H1 (cell line): ENCODE measurements around the gene IDE. TPM values are rescaled to one million over a fixed set of nuclear protein-coding genes. Genes with fewer than 3 reads are reported as not detected.

Source experiments
- CTCF ChIA-PET: fragments of 300-600 bp; sonication (Branson Sonifier 250); formaldehyde crosslinking; loops from one replicate; lab custom pipeline; 2021; ENCODE audit not compliant: partially characterized antibody; lab: Charles Lee
- POLR2A ChIA-PET: fragments of 300-600 bp; sonication (Branson Sonifier 250); formaldehyde crosslinking; loops from one replicate; lab custom pipeline; 2021; ENCODE audit warnings: inconsistent platforms; ENCODE audit not compliant: partially characterized antibody; lab: Charles Lee
- DNase-seq, 2 experiments: peaks; one replicate each; pipeline versions ENCODE4 v3.0.0 to v3.0.0-alpha.2; 2010 to 2022; ENCODE audit warnings: low spot score in 2 of 2, low read depth in 1 of 2, mixed read lengths in 1 of 2
- FAIRE-seq: peaks from 2 replicates; lab custom pipeline; 2011; peaks lifted over from hg19 to GRCh38; lab: Jason Lieb, UNC
- H2AFZ ChIP-seq: 2 replicates; pipeline ENCODE4 v1.8.1; 2012; ENCODE audit warnings: low read length, inconsistent platforms
- H2AK5ac ChIP-seq: 2 replicates; pipeline ENCODE4 v1.6.1; 2013; ENCODE audit warnings: low read depth, low read length
- H2BK120ac ChIP-seq: replicated peaks from 2 replicates; pipeline ENCODE3; 2013; ENCODE audit warnings: low read depth, low read length, inconsistent platforms
- H2BK12ac ChIP-seq: 2 replicates; pipeline ENCODE4 v1.6.1; 2013; ENCODE audit warnings: low read depth, low read length
- H2BK15ac ChIP-seq: 2 replicates; pipeline ENCODE4 v1.6.1; 2013; ENCODE audit warnings: low read length
- H2BK20ac ChIP-seq: 2 replicates; pipeline ENCODE4 v1.6.1; 2013; ENCODE audit warnings: low read length
- H2BK5ac ChIP-seq: 2 replicates; pipeline ENCODE4 v1.6.1; 2013; ENCODE audit warnings: low read depth, low read length
- H3K14ac ChIP-seq: 2 replicates; pipeline ENCODE4 v1.6.1; 2013; ENCODE audit warnings: inconsistent platforms; ENCODE audit not compliant: insufficient read length
- H3K18ac ChIP-seq: 2 replicates; pipeline ENCODE4 v1.6.1; 2013; ENCODE audit warnings: low read length; ENCODE audit errors: extremely low read depth
- H3K23ac ChIP-seq: 2 replicates; pipeline ENCODE4 v1.6.1; 2013; ENCODE audit warnings: inconsistent platforms; ENCODE audit not compliant: insufficient read length
- H3K23me2 ChIP-seq: 2 replicates; pipeline ENCODE4 v1.6.1; 2013; ENCODE audit warnings: low read depth, low read length
- H3K27ac ChIP-seq: 2 replicates; pipeline ENCODE4 v1.6.1; 2011; ENCODE audit warnings: low read depth, low read length, inconsistent platforms
- H3K27me3 ChIP-seq, 4 experiments: replicated peaks in 1 of 4; 1 replicate in 1 of 4; 2 replicates in 3 of 4; pipeline versions ENCODE4 v1.6.1 to v1.8.1; 2011 to 2013; ENCODE audit warnings: low read length in 3 of 4, mild to moderate bottlenecking in 3 of 4, inconsistent platforms in 2 of 4, mixed read lengths in 2 of 4, moderate library complexity in 1 of 4; ENCODE audit not compliant: control insufficient read depth in 3 of 4, insufficient read depth in 3 of 4; ENCODE audit errors: extremely low read depth in 1 of 4
- H3K36me3 ChIP-seq, 4 experiments: 2 replicates each; pipeline versions ENCODE4 v1.6.1 to v1.8.1; 2011 to 2013; ENCODE audit warnings: mild to moderate bottlenecking in 4 of 4, low read length in 3 of 4, moderate library complexity in 2 of 4, control low read depth in 1 of 4, inconsistent platforms in 1 of 4; ENCODE audit not compliant: insufficient read depth in 4 of 4, control insufficient read depth in 2 of 4
- H3K4ac ChIP-seq: replicated peaks from 2 replicates; pipeline ENCODE3; 2013; ENCODE audit warnings: low read length, low read depth, mixed read lengths, inconsistent platforms; ENCODE audit not compliant: insufficient read length
- H3K4me1 ChIP-seq, 4 experiments: replicated peaks in 1 of 4; 1 replicate in 1 of 4; 2 replicates in 3 of 4; pipeline versions ENCODE4 v1.6.1 to v1.8.1; 2011 to 2013; ENCODE audit warnings: low read length in 3 of 4, inconsistent platforms in 2 of 4, mixed read lengths in 1 of 4; ENCODE audit not compliant: insufficient read depth in 4 of 4, control insufficient read depth in 3 of 4
- H3K4me2 ChIP-seq, 2 experiments: 2 replicates each; pipeline versions ENCODE4 v1.6.1 to v1.8.1; 2011 to 2013; ENCODE audit warnings: low read depth in 2 of 2, low read length in 2 of 2, control low read depth in 1 of 2, inconsistent platforms in 1 of 2, mild to moderate bottlenecking in 1 of 2; ENCODE audit not compliant: insufficient read depth in 1 of 2
- H3K4me3 ChIP-seq, 4 experiments: fragments of 200-600, 300-600 bp in 1 of 4; sonication (generic), shearing (Covaris generic), sonication (Bioruptor Twin) in 1 of 4; 2 replicates each; pipeline versions ENCODE4 v1.5.1 to v1.8.1; 2011 to 2016; ENCODE audit warnings: low read length in 4 of 4, low read depth in 3 of 4, control low read depth in 2 of 4, inconsistent platforms in 2 of 4, mild to moderate bottlenecking in 2 of 4, mixed read lengths in 1 of 4, moderate library complexity in 1 of 4; ENCODE audit not compliant: insufficient read depth in 2 of 4; ENCODE audit errors: extremely low read depth in 1 of 4
- H3K56ac ChIP-seq: replicated peaks from 2 replicates; pipeline ENCODE3; 2013; ENCODE audit warnings: low read depth, mild to moderate bottlenecking, mixed read lengths, low read length, inconsistent platforms; ENCODE audit not compliant: insufficient read length
- H3K79me1 ChIP-seq: 2 replicates; pipeline ENCODE4 v1.6.1; 2013; ENCODE audit warnings: low read depth, low read length, control low read depth
- H3K79me2 ChIP-seq, 2 experiments: 2 replicates each; pipeline versions ENCODE4 v1.6.1 to v1.8.1; 2012 to 2013; ENCODE audit warnings: low read length in 2 of 2, mild to moderate bottlenecking in 2 of 2, inconsistent platforms in 1 of 2; ENCODE audit not compliant: insufficient read depth in 2 of 2, control insufficient read depth in 1 of 2
- H3K9ac ChIP-seq, 4 experiments: replicated peaks in 1 of 4; 1 replicate in 1 of 4; 2 replicates in 3 of 4; pipeline versions ENCODE4 v1.6.1 to v1.8.1; 2011 to 2013; ENCODE audit warnings: low read depth in 3 of 4, low read length in 3 of 4, control low read depth in 2 of 4, mild to moderate bottlenecking in 2 of 4, moderate library complexity in 2 of 4, inconsistent platforms in 1 of 4; ENCODE audit errors: extremely low read depth in 1 of 4
- H3K9me3 ChIP-seq, 2 experiments: 2 replicates each; pipeline versions ENCODE4 v1.6.1 to v1.8.1; 2012 to 2013; ENCODE audit warnings: mild to moderate bottlenecking in 2 of 2, moderate library complexity in 2 of 2, control low read depth in 1 of 2, inconsistent platforms in 1 of 2, low read depth in 1 of 2, low read length in 1 of 2, mixed read lengths in 1 of 2; ENCODE audit not compliant: insufficient read depth in 2 of 2
- H4K20me1 ChIP-seq, 2 experiments: replicated peaks in 1 of 2; 2 replicates each; pipeline versions ENCODE3 to v1.8.1; 2011 to 2013; ENCODE audit warnings: inconsistent platforms in 2 of 2, low read length in 2 of 2, mild to moderate bottlenecking in 1 of 2; ENCODE audit not compliant: insufficient read depth in 2 of 2, control insufficient read depth in 1 of 2
- H4K5ac ChIP-seq: 2 replicates; pipeline ENCODE4 v1.6.1; 2013; ENCODE audit warnings: low read length, low read depth, mixed read lengths, inconsistent platforms; ENCODE audit not compliant: insufficient read length
- H4K8ac ChIP-seq: 2 replicates; pipeline ENCODE4 v1.8.0; 2013; ENCODE audit warnings: mild to moderate bottlenecking, moderate library complexity, low read length, inconsistent platforms; ENCODE audit not compliant: insufficient read depth; ENCODE audit errors: extremely low read depth
- H4K91ac ChIP-seq: replicated peaks from 2 replicates; pipeline ENCODE3; 2013; ENCODE audit warnings: low read length, mixed read lengths, inconsistent platforms; ENCODE audit not compliant: insufficient read length
- CEBPB ChIP-seq: IDR thresholded peaks from 2 replicates; pipeline ENCODE4 v1.6.1; 2012; ENCODE audit warnings: low read depth, low read length
- USF2 ChIP-seq: IDR thresholded peaks from 2 replicates; pipeline ENCODE4 v1.6.1; 2011; ENCODE audit warnings: low read length, improper control_type of control experiment
- WGBS, 2 experiments: shearing (Covaris generic) in 1 of 2; methylation state at CpG; one replicate each; pipeline versions ENCODE4 v1.1.6 to v1.1.7; 2013 to 2015; ENCODE audit warnings: low lambda C conversion rate in 2 of 2, mixed read lengths in 2 of 2, inconsistent platforms in 1 of 2, low coverage in 1 of 2, missing lambda C conversion rate in 1 of 2; ENCODE audit not compliant: insufficient replicate concordance in 2 of 2, insufficient coverage in 1 of 2, insufficient read length in 1 of 2; ENCODE audit errors: extremely low coverage in 1 of 2, missing lambda C conversion rate in 1 of 2; 5-methylcytosine and 5-hydroxymethylcytosine counted together
- polyA plus RNA-seq, 7 experiments: library from polyadenylated mRNA; depleted of rRNA in 3 of 7; stranded (reverse) in 5 of 7; unstranded in 2 of 7; fragments of >200 nt in 5 of 7; fragments of 200-250 nt in 2 of 7; gene quantifications; 1 replicate in 5 of 7; 2 replicates in 1 of 7; 4 replicates in 1 of 7; pipeline versions ENCODE4 v1.2.1 to v1.2.3, GENCODE V29; 2011 to 2013; ENCODE audit warnings: missing spikeins in 2 of 7, mixed read lengths in 2 of 7
- total RNA-seq: library from RNA; stranded (reverse); fragmentation: NEBNext Ultra II Directional; extraction: Animal tissue kit (Norgen Biotek cat#: 25700); gene quantifications from 2 replicates; pipeline ENCODE4 v1.2.1, GENCODE V29; 2021

Gene IDE
- total and polyA plus RNA-seq, 2 of the 8 experiments (the other 6 are each of a cell fraction or from before 2014, with no cell fraction given), result 12.7 to 52.7 TPM

GRCh38 chr10:92615515-92615914 lies 41.6 kb upstream of the IDE start:
- Histone ChIP-seq H3K4ac (no peak overlapping the region), H2AFZ (no peak overlapping the region), H2BK12ac (no peak overlapping the region), H3K23ac (no peak overlapping the region), H4K8ac (no peak overlapping the region), H2BK15ac (no peak overlapping the region), H3K9me3 (no peaks in the 10 kb centered on the region), H4K20me1 (peaks cover 2% of the 10 kb centered on the region in 2 experiments), H2BK120ac (no peak overlapping the region), H4K91ac (no peak overlapping the region), H4K5ac (no peak overlapping the region), H3K79me1 (no peaks in the 10 kb centered on the region), H3K23me2 (no peaks in the 10 kb centered on the region; the same call in 1 of the 2 replicates), H2AK5ac (no peak overlapping the region), H3K79me2 (no peaks in the 10 kb centered on the region), H3K4me3 (no peak overlapping the region), H2BK5ac (no peak overlapping the region), H3K27me3 (no peaks in the 10 kb centered on the region), H3K14ac (no peak overlapping the region), H3K9ac (no peak overlapping the region), H3K36me3 (peaks cover 9 to 56% (median 33%) of the 10 kb centered on the region in 4 experiments), H3K56ac (no peak overlapping the region), H3K4me2 (no peak overlapping the region), H2BK20ac (no peak overlapping the region), H3K27ac (no peak overlapping the region), H3K4me1 (no peaks in the 10 kb centered on the region), H3K18ac (no peak overlapping the region)
- CTCF ChIA-PET, result no interaction called here
- TF ChIP-seq CEBPB (peak; percentile 41; the same call in 1 of the 2 replicates), USF2 (no peak)
- 90% methylated on average over 3 of the region's 3 CpGs; no CpG with 5 or more reads in 1 of the 2 experiments for WGBS, 2 experiments
- FAIRE-seq (no peak), DNase-seq (no peak)
- POLR2A ChIA-PET, result no interaction called here
